Left forelimb (tissue), 1 donor: Measurements from ENCODE around the gene B9D2.
"Not testable (repeated sequence)": the region's sequence is repeated elsewhere in the genome, so short reads cannot be mapped to it uniquely, and the experiment has no call there.

Experiments used
- DNase-seq: peaks from one replicate; pipeline ENCODE4 v3.0.0-alpha.2; 2018; ENCODE audit warnings: low spot score

Gene B9D2

GRCh38 chr19:41391618-41392017 is 27.7 kb upstream of the B9D2 start:
- no peak for DNase-seq

GRCh38 chr19:41386442-41386841 is 22.5 kb upstream of the B9D2 start:
- DNase-seq: no peak

GRCh38 chr19:41384351-41384750 is 20.4 kb upstream of the B9D2 start:
- DNase-seq: no peak

GRCh38 chr19:41381536-41381935 is 17.6 kb upstream of the B9D2 start:
- DNase-seq: not testable (repeated sequence)

GRCh38 chr19:41377977-41378709 is 14.2 kb upstream of the B9D2 start:
- DNase-seq: no peak

GRCh38 chr19:41376998-41377365 is 13.0 kb upstream of the B9D2 start:
- DNase-seq: no peak

- DNase-seq: no peak
Measured at GRCh38 chr19:41376241-41376997, 12.5 kb upstream of the B9D2 start, which contains the start of gene TMEM91. Gene TMEM91, plus strand, starts transcription at chr19:41376533. Its CDS starts 1,777 bp downstream, at chr19:41378310.

GRCh38 chr19:41373993-41374392 is 10.0 kb upstream of the B9D2 start:
- DNase-seq: peak; percentile 93

- DNase-seq: no peak
Measured at GRCh38 chr19:41372501-41372900, 8.6 kb upstream of the B9D2 start.

GRCh38 chr19:41371541-41371940 is 7.6 kb upstream of the B9D2 start:
- no peak for DNase-seq

GRCh38 chr19:41371119-41371518 is 7.2 kb upstream of the B9D2 start:
- DNase-seq: not testable (repeated sequence)

GRCh38 chr19:41369769-41370168 is 5.8 kb upstream of the B9D2 start:
- DNase-seq: no peak

- no peak for DNase-seq
Measured at GRCh38 chr19:41367848-41368301, 3.9 kb upstream of the B9D2 start.

- no peak for DNase-seq
Measured at GRCh38 chr19:41366089-41366488, 2.1 kb upstream of the B9D2 start.

- DNase-seq: no peak
Measured at GRCh38 chr19:41364524-41365391, 809 bp upstream of the B9D2 start.

- no peak for DNase-seq
Measured at GRCh38 chr19:41363371-41363752, 587 bp downstream of the B9D2 start.

- no peak for DNase-seq
Measured at GRCh38 chr19:41362143-41362847, 1.7 kb downstream of the B9D2 start.

GRCh38 chr19:41359741-41360140 is 4.2 kb downstream of the B9D2 start:
- DNase-seq: no peak

GRCh38 chr19:41357746-41358145 is 6.2 kb downstream of the B9D2 start:
- DNase-seq: no peak

GRCh38 chr19:41356984-41357739 is 6.8 kb downstream of the B9D2 start:
- no peak for DNase-seq

- no peak for DNase-seq
Measured at GRCh38 chr19:41355802-41356201, 8.1 kb downstream of the B9D2 start.
